Uterus (tissue), 4 donors: ENCODE results near the gene P2RY2. TPM values are rescaled to one million over a fixed set of nuclear protein-coding genes. Genes with fewer than 3 reads are reported as not detected.

Source experiments
- DNase-seq, 2 donors: peaks; one replicate each; pipeline ENCODE4 v3.0.0-alpha.2; 2019 to 2020
- H3K27ac ChIP-seq, 2 donors: fragments of 200-600 bp; sonication (generic); 1 replicate in 1 of 2; 2 replicates in 1 of 2; pipeline ENCODE4 v1.5.1; 2016 to 2018
- H3K27me3 ChIP-seq, 2 donors: fragments of 200-600 bp; sonication (generic); one replicate each; pipeline ENCODE4 v1.5.1; 2018 to 2019; ENCODE audit warnings: control low read depth in 1 of 2
- H3K36me3 ChIP-seq, 2 donors: fragments of 200-600 bp; sonication (generic); one replicate each; pipeline ENCODE4 v1.5.1; 2019; ENCODE audit warnings: control low read depth in 1 of 2
- H3K4me1 ChIP-seq, 2 donors: fragments of 200-600 bp; sonication (generic); one replicate each; pipeline ENCODE4 v1.5.1; 2018 to 2019; ENCODE audit warnings: control low read depth in 1 of 2
- H3K4me3 ChIP-seq, 2 donors: fragments of 200-600 bp; sonication (generic); 1 replicate in 1 of 2; 2 replicates in 1 of 2; pipeline ENCODE4 v1.5.1; 2018 to 2019; ENCODE audit warnings: mild to moderate bottlenecking in 1 of 2
- H3K9me3 ChIP-seq, 2 donors: fragments of 200-600 bp; sonication (generic); one replicate each; pipeline ENCODE4 v1.5.1; 2019; ENCODE audit warnings: control low read depth in 1 of 2
- POLR2A ChIP-seq, 2 donors: fragments of 450-650 bp; IDR thresholded peaks; one replicate each; pipeline ENCODE4 v1.6.1; 2016; ENCODE audit warnings: antibody characterized with exemption in 2 of 2, mild to moderate bottlenecking in 1 of 2, moderate library complexity in 1 of 2
- intact Hi-C: fragments of 100-400 bp; cut with DNase I; formaldehyde crosslinking; loops from one replicate; pipeline ENCODE4 v1.15.1; 2023; ENCODE audit warnings: low total_unique reads
- total RNA-seq, 4 donors: library from RNA; depleted of rRNA in 3 of 4; stranded (reverse); fragments of >200 nt in 3 of 4; gene quantifications; one replicate each; pipeline versions ENCODE4 v1.1.0 to v1.2.4, GENCODE V29; 2014 to 2023
- TF ChIP-seq, protein P1 (sequence below), 4 experiments: fragments of 200-600 bp in 2 of 4; fragments of 450-650 bp in 2 of 4; sonication (generic) in 2 of 4; IDR thresholded peaks; one replicate each; pipeline ENCODE4 v1.5.1; 2016 to 2019; ENCODE audit warnings: antibody characterized with exemption in 4 of 4, mild to moderate bottlenecking in 2 of 4, moderate library complexity in 1 of 4
- donor health status: DM: yes; HTN: yes; CAD: no.

P2RY2 gene
- total RNA-seq, 4 donors from 2014 or later: 0.98 to 3.1 (median 2.8) TPM; not detected in 1

DNA sequence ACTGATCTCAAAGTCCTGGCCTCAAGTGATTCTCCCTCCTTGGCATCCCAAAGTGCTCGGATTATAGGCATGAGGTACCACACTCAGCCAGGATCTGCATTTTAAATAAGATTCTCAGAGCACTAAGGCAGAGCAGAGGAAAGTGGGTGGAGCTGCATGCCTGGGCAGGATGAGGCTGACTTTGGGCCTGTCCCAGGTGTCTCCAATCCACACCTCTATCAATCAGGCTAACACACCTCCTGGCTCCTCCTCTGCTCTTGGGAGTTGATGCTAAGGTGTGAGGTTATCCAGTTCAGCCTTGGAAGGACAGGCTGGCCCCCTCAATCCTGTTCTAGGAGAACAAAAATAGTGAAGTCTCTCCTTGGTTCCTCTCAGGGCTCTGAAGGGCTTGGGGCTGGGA is 30.2 kb upstream of the P2RY2 start:
- Histone ChIP-seq H3K36me3 (no peaks in the 10 kb centered on the region), H3K4me3 (no peak overlapping the region), H3K27ac (no peak overlapping the region), H3K9me3 (no peaks in the 10 kb centered on the region), H3K4me1 (no peaks in the 10 kb centered on the region), H3K27me3 (no peaks in the 10 kb centered on the region)
- intact Hi-C loops: no loop called here
- TF ChIP-seq, protein P1, sequence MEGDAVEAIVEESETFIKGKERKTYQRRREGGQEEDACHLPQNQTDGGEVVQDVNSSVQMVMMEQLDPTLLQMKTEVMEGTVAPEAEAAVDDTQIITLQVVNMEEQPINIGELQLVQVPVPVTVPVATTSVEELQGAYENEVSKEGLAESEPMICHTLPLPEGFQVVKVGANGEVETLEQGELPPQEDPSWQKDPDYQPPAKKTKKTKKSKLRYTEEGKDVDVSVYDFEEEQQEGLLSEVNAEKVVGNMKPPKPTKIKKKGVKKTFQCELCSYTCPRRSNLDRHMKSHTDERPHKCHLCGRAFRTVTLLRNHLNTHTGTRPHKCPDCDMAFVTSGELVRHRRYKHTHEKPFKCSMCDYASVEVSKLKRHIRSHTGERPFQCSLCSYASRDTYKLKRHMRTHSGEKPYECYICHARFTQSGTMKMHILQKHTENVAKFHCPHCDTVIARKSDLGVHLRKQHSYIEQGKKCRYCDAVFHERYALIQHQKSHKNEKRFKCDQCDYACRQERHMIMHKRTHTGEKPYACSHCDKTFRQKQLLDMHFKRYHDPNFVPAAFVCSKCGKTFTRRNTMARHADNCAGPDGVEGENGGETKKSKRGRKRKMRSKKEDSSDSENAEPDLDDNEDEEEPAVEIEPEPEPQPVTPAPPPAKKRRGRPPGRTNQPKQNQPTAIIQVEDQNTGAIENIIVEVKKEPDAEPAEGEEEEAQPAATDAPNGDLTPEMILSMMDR (IDR thresholded peaks at IDR 0.05): no peak
- no peak for TF ChIP-seq POLR2A (IDR thresholded peaks at IDR 0.05)
- no peak for DNase-seq

DNA sequence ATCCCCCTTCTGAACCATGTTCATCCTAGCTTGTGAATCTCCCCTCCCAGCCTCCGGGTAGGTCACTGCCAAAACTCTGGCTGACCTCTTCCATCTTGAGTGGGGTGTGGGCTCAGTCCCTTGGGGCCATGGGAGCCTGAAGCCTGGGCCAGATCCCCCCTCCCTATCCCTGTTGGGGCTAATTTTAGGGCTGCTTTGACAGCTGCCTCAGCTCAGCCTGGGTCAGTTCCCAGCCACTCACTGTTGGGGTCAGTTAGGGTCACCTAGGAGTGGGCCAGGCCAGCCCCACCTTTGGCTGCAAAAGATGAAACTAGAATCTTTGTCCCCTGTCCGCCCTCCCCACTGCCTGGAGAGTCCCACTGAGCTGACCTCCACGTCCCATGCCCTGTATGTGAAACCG is 29.8 kb upstream of the P2RY2 start:
- intact Hi-C loops: no loop called here
- H3K27me3 ChIP-seq: no peaks in the 10 kb centered on the region
- no peaks in the 10 kb centered on the region for H3K36me3 ChIP-seq
- no peaks in the 10 kb centered on the region for H3K9me3 ChIP-seq
- H3K4me3 ChIP-seq: no peak overlapping the region
- no peaks in the 10 kb centered on the region for H3K4me1 ChIP-seq
- no peak for DNase-seq
- no peak overlapping the region for H3K27ac ChIP-seq
- TF ChIP-seq, protein P1 (IDR thresholded peaks at IDR 0.05): no peak
- no peak for TF ChIP-seq POLR2A (IDR thresholded peaks at IDR 0.05)

DNA sequence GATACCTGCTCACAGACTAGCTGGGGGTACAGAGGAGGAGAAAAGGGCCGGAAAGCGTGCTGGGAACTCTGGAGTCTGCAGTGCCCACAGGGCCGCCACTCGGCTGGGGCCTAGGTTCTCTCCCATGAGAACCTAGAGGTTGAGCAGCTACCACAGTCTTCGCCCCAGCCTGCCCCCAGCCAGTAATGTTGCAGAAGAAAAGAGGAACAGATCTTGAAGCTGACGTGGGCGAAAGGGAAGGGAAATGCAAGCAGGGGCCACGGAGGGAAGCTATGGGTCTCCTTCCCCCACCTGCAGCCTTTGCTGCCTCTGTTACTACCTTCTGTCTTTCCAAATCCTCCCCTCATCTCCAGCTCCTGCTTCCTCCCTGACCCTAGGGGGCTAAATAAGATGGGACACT is 28.8 kb upstream of the P2RY2 start:
- intact Hi-C loops: no loop called here
- Histone ChIP-seq H3K4me1 (no peaks in the 10 kb centered on the region), H3K27ac (no peak overlapping the region), H3K36me3 (no peaks in the 10 kb centered on the region), H3K27me3 (no peaks in the 10 kb centered on the region), H3K4me3 (no peak overlapping the region), H3K9me3 (no peaks in the 10 kb centered on the region)
- TF ChIP-seq POLR2A (IDR thresholded peaks at IDR 0.05): no peak
- TF ChIP-seq, protein P1 (IDR thresholded peaks at IDR 0.05): no peak
- no peak for DNase-seq

- DNase-seq: no peak
- Histone ChIP-seq H3K9me3 (no peaks in the 10 kb centered on the region), H3K27me3 (no peaks in the 10 kb centered on the region), H3K27ac (no peak overlapping the region), H3K4me3 (no peak overlapping the region), H3K36me3 (no peaks in the 10 kb centered on the region), H3K4me1 (no peaks in the 10 kb centered on the region)
- TF ChIP-seq, protein P1 (IDR thresholded peaks at IDR 0.05): no peak
- TF ChIP-seq POLR2A (IDR thresholded peaks at IDR 0.05): no peak
- intact Hi-C loops: no loop called here
These were observed 28.1 kb upstream of the P2RY2 start for GRCh38 chr11:73189723-73190556.

DNA sequence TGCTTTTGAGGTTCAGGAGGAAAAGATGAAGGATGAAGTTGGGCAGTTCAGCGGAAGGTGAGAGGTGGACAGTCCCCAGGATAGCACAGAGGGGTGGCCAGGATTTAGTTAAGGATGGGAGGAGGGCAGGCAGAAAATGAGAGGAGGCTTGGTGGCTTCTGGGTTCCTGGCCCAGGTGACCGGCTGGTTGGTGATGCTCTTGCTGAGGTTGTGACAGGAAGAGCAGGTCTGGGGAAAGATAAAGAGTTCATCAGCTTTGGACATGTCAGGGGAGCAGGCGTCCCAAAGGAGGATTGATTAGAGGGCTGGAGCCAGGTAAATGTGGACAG is 27.6 kb upstream of the P2RY2 start:
- intact Hi-C loops: no loop called here
- no peak overlapping the region for H3K27ac ChIP-seq

More for the DNA sequence above, 27.6 kb upstream of the P2RY2 start:
- H3K27me3 ChIP-seq: no peaks in the 10 kb centered on the region
- H3K4me1 ChIP-seq: no peaks in the 10 kb centered on the region
- DNase-seq: no peak
- no peak for TF ChIP-seq POLR2A (IDR thresholded peaks at IDR 0.05)
- TF ChIP-seq, protein P1 (IDR thresholded peaks at IDR 0.05): no peak
- H3K36me3 ChIP-seq: no peaks in the 10 kb centered on the region
- H3K4me3 ChIP-seq: no peak overlapping the region
- no peaks in the 10 kb centered on the region for H3K9me3 ChIP-seq
